SK-MEL-5 (cell line): ENCODE measurements around the gene PPP2R2B. TPM values are rescaled to one million over a fixed set of nuclear protein-coding genes. Genes with fewer than 3 reads are reported as not detected.

Source experiments
- DNase-seq: peaks from one replicate; pipeline ENCODE4 v3.0.0-alpha.2; 2016; ENCODE audit warnings: low read depth, low spot score
- in situ Hi-C: cut with HindIII; loops from 2 replicates; pipeline ENCODE4 v1.10.0; 2016; ENCODE audit warnings: low sequenced_read_pairs, high pct_unique_total_duplicates, low pct_unique_long_range_greater_than_20kb
- total RNA-seq: library from RNA; depleted of rRNA; stranded (reverse); fragments of >200 nt; shearing (Covaris generic); gene quantifications from 2 replicates; pipeline ENCODE4 v1.2.3, GENCODE V29; 2014

The PPP2R2B gene
- total RNA-seq, 1 experiment from 2014 or later = not detected

GRCh38 chr5:146660376-146660960 lies 218.1 kb downstream of the PPP2R2B start:
- DNase-seq = no peak
- in situ Hi-C loops = no loop called here

- no peak for DNase-seq
- in situ Hi-C loops = no loop called here
These were observed 218.6 kb downstream of the PPP2R2B start for GRCh38 chr5:146659961-146660360.

- DNase-seq = no peak
- in situ Hi-C loops = no loop called here
These were observed 221.9 kb downstream of the PPP2R2B start for GRCh38 chr5:146656703-146657102.

GRCh38 chr5:146653560-146653959 lies 225.0 kb downstream of the PPP2R2B start:
- no peak for DNase-seq
- in situ Hi-C loops = no loop called here

- no peak for DNase-seq
- in situ Hi-C loops = no loop called here
These were observed 226.0 kb downstream of the PPP2R2B start for GRCh38 chr5:146652547-146652946.

GRCh38 chr5:146647656-146648199 lies 230.8 kb downstream of the PPP2R2B start:
- in situ Hi-C loops = no loop called here

GRCh38 chr5:146646441-146646840 lies 232.1 kb downstream of the PPP2R2B start:
- in situ Hi-C loops = no loop called here
- DNase-seq = peak; percentile 35

More at GRCh38 chr5:146647656-146648199, 230.8 kb downstream of the PPP2R2B start:
- DNase-seq = no peak

DNA sequence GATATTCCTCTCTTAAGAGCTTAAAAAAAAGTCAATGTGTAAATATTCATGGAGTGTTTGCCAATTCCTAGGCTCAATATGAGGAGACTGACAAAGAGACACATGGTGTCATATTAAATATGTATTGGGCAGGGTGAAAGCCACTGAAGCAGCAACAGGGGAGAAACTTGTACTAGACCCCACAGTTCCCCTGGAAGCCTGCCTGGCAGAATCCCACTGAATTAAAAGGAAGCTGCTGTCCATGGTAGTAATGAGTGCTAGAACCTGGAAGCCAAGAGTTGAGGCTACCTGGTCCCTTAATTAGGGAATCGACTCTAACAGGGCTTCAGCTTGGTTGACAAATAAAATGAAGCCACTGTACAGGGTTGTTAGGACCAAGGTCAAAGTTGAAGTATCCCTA lies 233.2 kb downstream of the PPP2R2B start:
- no peak for DNase-seq
- in situ Hi-C loops = no loop called here

GRCh38 chr5:146644831-146645230 lies 233.7 kb downstream of the PPP2R2B start:
- DNase-seq = no peak
- in situ Hi-C loops = no loop called here

GRCh38 chr5:146643776-146644175 lies 234.8 kb downstream of the PPP2R2B start:
- in situ Hi-C loops = no loop called here
- DNase-seq = no peak

DNA sequence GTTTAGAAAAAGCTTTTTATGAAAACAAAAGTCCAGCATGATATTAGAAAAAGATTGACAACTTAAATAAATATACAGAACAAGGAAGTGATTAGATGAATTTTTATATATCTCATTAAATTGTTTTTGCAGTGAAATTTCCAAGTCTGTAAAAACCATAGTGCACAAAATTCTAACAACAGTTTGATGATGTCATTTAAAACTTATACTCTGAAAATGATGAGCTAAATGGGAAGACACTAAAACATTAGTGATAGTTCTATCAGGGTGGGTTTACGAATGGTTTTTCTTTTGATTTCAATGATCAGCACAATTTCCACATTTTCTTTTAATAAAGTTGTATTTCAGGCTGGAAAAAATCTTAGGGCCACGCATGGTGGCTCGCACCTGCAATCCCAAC lies 236.1 kb downstream of the PPP2R2B start:
- in situ Hi-C loops = no loop called here
- DNase-seq = no peak

DNA sequence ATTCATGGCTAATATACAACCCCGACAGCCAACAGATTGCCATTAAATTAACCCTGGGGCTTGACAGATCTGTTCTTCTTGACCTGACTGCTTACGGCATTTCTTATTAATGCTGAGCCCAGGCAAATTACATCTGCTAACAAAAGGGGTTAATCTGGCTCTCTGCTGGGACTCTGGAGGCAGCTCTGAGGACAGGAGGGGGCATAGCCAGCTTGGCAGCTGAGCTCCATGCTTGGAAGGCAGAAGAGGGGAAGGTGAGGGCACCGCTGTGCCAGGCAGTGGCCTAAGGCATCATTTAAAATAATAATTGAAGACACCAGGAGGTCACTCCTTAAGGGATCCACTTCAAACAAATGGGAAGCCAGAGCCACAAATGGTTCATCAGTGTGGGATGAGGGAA lies 236.6 kb downstream of the PPP2R2B start:
- DNase-seq = no peak
- in situ Hi-C loops = no loop called here

DNA sequence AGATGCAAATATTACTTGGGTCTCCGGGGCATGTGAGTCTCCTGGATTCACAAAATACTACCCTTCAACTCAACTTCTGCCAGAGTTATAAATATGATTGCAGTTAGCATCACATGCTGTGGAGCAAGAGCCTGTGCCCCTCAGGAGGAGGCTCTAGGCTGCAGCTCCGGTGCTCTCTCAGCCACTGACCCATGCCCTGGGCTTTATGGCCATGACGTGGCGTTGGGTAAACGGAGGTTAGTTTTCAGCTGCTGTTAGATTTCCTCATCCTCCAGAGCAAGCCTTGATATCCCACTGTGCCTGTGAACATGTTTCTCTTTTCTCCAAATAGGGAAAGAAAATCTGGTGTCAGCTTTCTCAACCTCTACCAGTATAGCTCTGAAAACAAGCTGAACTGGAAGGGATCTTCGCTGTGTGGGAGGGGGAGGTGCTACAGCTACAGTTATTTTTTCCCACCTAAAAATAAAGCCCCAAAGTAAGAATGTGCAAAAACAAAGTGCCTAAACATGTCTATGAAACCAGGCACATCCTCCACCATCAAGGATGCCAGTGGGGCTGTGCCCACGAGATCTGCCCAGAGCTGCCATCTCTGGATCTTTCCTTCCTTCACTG lies 238.2 kb downstream of the PPP2R2B start:
- DNase-seq = no peak
- in situ Hi-C loops = no loop called here

DNA sequence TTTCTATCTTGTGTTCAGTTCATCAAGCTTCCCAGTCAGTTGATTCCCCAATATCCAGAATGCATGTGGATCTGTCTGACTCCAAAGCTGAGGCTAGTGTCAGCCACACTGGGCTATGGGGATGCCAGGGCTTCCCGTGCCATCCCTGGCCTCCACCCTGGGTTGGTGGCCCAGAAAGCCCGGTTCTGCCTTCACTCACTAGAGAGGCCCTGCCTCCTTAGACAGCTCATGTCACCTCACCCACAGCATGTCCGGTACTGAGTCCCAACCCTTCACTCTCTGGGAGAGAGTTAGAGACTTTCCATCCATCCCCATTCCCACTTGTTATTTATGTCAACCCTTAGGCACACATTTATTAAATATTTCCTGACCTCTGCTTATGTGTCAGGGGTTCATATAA lies 243.1 kb downstream of the PPP2R2B start:
- in situ Hi-C loops = no loop called here
- DNase-seq = no peak

DNA sequence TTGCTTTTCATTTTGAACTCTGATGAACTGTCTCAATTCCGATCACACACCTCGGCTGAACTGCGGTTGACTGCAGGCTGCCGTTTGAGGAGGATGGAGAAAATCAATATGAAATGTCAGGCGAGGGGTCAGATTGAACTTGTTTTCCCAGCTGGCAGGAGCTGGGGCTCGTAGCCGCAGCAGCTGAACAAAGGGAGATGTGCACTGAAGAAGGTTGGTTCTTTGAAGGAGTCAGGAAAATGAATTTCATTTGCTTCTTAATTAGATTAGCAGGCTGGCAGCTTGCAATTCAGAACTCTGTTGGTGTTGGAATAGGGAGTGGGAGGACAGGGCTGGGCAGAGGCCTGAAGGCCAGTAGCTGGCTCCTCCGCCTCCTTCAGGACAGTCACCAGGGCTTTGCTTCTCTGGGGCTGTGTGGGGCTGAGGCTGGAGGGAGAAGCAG lies 245.2 kb downstream of the PPP2R2B start:
- in situ Hi-C loops = no loop called here
- DNase-seq = no peak

GRCh38 chr5:146632620-146633322 lies 245.8 kb downstream of the PPP2R2B start:
- in situ Hi-C loops = no loop called here
- no peak for DNase-seq

DNA sequence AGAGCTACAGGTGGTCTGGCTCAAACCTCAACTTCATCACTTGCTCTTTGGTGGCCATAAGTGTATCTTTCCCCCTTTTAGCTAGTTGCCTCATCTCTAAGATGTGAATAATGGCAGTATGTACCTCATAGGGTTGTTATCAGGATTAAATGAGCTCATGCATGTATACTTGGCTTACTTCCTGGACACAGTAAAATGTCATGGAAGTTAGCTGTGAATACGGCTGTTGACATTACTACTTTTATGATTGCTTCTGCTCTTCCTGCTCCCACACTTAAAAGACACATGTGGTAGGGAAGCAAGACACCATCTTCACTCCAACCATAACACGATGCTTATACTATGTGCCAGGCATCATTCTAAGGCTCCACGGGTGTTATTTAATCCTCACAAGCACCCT lies 248.1 kb downstream of the PPP2R2B start:
- in situ Hi-C loops = no loop called here
- DNase-seq = no peak

GRCh38 chr5:146628950-146629349 lies 249.6 kb downstream of the PPP2R2B start:
- no peak for DNase-seq
- in situ Hi-C loops = no loop called here

DNA sequence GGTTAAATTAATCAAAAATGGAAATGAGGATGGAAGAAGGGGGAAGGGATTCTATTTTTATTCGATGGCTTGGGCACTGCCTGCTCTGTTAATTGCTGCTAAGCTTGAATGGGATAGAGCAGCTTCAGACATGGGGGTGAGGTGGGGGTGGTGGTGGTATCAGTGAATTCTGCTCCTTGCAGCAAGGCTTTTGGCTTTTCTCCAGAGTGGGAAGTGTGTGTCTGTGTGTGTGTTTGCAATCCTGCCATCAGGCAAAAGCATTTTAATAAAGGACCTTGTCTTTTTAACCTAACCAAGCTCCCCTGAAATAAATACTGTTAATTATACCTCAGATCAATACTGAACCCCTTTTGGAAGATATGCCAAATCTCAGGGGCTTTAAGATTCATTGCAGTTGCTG lies 251.6 kb downstream of the PPP2R2B start:
- in situ Hi-C loops = no loop called here
- no peak for DNase-seq
